Ureter (tissue), 1 donor: ENCODE results near the gene MAGI2. TPM values are rescaled to one million over a fixed set of nuclear protein-coding genes. Genes with fewer than 3 reads are reported as not detected.

Experiments used
- DNase-seq: peaks from one replicate; pipeline ENCODE4 v3.0.0-alpha.2; 2020; ENCODE audit warnings: low spot score
- total RNA-seq: library from RNA; stranded (reverse); gene quantifications from one replicate; pipeline ENCODE4 v1.2.4, GENCODE V29; 2023
- donor health status: DM: yes; HTN: yes; CAD: no.

Gene MAGI2
- total RNA-seq, 1 donor from 2014 or later: 25.3 TPM

GRCh38 chr7:78489476-78490240, 963.8 kb downstream of the MAGI2 start:
- DNase-seq: no peak

GRCh38 chr7:78487464-78487863, 966.0 kb downstream of the MAGI2 start:
- no peak for DNase-seq

DNA sequence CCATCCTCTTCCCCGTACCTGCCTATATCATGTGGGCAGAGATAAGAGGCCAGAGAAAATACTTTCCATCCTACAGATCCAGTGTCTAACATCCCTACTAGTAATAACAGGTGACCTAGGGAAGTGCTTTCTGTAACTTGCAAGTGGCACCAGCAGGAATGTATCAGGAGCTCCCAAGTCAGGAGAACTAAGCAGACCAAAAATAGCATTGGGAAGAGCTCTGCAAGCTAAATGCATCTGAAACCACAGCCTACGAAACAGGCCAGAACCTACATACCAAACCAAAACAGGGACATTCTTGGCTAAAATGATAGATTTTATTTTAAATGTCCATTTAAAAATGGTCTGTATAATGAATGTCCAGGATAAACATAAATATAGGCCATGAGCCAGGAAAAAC, 974.1 kb downstream of the MAGI2 start:
- no peak for DNase-seq

DNA sequence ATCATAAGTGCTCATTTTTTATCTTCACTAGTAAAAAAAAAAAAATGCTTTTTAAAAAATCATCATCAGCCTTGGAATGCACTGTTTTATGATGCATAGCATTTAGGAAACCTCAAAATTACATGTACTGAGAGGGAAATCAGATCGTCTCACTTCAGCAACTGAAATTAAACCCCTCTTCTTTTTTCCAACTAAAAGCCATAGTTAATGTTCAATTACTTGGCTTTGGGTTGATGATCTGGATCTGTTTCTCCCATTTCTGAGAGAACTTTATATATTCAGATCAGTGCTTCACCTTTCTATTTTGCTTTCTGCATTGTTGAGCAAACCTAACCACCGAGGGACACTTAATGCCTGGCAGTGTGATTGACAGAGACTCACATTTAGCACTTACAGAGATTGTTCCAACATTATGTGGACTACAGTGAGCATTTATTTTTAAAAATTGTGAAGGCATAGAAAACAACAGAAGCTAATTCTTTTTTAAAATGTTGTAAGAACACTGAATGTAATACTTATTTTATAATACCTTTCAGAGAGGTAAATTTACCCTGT, 976.5 kb downstream of the MAGI2 start:
- no peak for DNase-seq

DNA sequence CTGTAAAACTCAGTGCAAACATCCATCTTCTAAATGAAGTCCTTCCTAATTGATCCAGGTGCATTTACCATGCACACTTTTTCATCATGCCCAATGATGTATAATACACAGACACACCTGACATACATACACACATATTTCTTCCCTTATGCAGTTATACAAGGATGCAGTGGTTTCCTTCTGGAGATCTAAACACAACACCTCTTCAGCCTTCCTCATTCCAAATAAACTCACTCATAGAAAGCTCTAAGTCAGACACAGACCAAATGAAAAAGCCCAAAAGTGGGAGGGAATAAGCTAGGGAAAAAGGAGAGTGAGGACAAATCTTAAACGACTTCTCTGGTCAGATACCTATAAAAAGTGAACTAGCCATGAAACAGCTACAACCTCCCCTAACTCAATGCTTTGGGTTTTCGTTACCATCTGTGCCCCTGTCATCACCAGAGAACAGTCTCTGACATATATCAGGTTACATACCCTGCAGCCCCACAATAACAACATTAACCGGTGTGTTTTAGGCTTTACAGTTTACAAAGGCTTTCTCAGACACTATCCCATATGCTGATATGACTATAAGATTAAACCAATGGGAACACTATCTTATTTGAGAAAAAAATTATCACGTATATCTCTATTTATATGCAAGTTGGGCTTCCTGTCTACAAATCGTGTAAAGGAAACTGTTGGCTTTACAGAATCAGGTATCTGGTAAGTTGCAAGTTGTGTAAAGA, 979.7 kb downstream of the MAGI2 start:
- DNase-seq: no peak

- DNase-seq: no peak
These were observed 980.4 kb downstream of the MAGI2 start for GRCh38 chr7:78473021-78473420.

DNA sequence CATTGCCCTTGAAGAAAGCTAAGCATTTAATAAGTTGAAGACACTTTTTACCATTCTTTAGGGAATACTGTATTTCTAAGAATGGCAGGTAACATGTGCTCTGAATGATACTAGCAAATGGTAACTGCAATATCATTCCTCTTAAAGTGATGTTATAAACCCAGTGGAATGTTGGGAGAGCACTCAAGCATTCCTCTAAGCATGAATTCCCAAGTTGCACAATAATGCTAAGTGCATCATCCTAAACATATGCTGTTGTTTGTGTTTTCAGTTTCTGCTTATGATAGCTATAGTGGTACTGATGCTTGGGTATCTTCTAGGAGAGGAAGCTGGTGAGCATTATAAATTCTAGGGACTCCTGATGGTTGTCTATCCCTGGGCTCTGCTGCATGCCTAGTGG, 980.9 kb downstream of the MAGI2 start:
- no peak for DNase-seq

DNA sequence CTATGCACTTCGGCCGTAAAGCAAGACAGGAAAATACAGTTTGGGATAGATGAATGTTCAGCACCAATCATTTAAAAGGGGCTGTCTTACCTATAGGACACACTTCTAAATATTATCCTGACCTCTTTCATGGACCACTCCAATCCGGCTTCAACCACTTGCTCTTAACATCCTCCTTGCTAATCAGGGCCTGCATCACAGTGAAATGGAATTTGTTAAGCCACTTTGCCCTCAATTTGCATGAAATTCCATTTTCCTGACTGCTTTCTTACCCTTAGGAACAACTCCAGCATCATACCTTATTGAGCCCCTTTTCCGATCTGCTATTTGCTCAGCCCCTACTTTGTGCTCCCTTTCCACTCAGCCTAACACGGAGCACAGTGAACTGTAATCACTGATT, 987.6 kb downstream of the MAGI2 start:
- DNase-seq: no peak

- no peak for DNase-seq
These were observed 990.4 kb downstream of the MAGI2 start for GRCh38 chr7:78463039-78463438.

- DNase-seq: no peak
These were observed 1002.8 kb downstream of the MAGI2 start for GRCh38 chr7:78450706-78451105.

GRCh38 chr7:78448911-78449310, 1004.6 kb downstream of the MAGI2 start:
- DNase-seq: no peak

GRCh38 chr7:78444267-78444666, 1009.2 kb downstream of the MAGI2 start:
- DNase-seq: no peak

DNA sequence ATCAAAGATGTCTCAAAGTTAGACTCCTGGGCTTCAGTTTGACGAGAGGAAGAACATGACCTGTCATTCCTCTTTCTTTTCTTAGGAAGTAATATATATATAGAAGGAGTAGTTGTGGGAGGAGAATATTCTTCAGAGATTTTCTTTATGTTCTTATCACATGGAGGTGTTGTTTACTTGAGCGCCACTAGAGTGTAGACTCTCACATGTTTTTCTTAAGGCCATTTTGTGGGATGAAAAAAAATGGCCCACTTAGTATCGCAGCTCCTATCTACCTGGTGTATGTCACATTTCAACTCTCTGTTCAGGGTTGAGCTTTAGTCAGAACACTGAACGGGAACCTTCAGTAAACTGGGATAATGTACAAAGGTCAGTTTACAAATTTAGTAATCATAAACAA, 1009.7 kb downstream of the MAGI2 start:
- no peak for DNase-seq

- DNase-seq: no peak
These were observed 1011.7 kb downstream of the MAGI2 start for GRCh38 chr7:78441737-78442136.

DNA sequence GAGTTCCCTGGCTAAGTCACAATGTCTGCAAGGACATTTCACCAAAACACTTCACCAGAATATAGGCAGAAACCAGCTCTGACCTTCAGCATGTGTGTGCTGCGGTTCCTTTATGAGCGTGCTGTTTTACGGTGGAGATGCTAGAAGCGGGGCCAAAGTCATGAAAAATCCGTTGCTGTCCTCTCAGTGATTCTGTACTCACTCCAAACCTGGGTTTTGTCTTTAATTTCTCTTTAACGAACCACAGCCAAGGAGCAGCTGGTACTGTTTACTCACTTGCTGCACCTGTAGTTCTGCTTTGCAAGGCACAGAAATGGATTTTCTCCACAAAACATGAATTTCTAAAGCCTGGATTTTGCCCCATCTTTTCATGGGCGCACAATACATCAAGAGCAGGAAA, 1015.0 kb downstream of the MAGI2 start:
- DNase-seq: no peak

GRCh38 chr7:78437118-78437517, 1016.3 kb downstream of the MAGI2 start:
- no peak for DNase-seq

GRCh38 chr7:78435355-78435754, 1018.1 kb downstream of the MAGI2 start:
- DNase-seq: no peak

GRCh38 chr7:78434281-78434680, 1019.2 kb downstream of the MAGI2 start:
- DNase-seq: no peak

DNA sequence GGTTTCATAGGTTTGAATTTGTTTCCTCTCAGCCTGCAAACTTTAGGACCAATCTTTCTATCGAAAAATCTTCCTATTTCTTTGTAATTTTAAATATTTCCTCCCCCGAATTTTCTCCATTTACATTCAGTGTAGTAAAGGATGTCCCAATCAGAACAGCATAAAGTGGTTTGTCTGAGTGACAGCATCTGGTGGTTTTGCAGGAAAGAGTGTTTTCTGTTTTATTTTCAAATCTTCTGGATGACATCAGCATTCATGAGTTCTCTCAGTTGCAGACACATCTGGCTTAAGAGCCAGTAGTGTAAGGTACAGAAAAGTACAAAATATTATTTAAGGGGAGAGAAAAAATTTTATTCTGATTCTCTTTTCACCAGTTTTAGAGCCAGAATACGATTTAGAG, 1020.0 kb downstream of the MAGI2 start:
- DNase-seq: no peak

- DNase-seq: no peak
These were observed 1023.6 kb downstream of the MAGI2 start for GRCh38 chr7:78429878-78430277.

- DNase-seq: no peak
These were observed 1026.3 kb downstream of the MAGI2 start for GRCh38 chr7:78427209-78427608.

DNA sequence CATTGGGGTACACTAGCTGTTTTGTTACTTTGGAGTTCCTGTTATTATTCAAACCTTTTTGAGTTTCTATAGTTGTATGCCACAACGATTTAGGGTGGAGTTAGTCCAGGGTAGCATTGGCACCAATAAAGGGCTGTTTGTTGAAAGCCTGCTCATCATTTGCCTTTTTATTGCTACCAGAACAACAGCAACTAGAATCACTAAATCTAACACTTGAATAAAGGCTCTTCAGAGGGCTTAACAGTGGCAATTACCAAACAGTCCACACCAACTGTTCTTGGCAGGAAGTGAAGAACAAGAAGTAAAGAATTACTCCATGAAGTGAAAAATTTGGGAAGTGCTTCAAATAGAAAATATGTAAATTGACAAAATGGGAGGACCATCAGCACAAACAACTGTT, 1033.5 kb downstream of the MAGI2 start:
- no peak for DNase-seq

DNA sequence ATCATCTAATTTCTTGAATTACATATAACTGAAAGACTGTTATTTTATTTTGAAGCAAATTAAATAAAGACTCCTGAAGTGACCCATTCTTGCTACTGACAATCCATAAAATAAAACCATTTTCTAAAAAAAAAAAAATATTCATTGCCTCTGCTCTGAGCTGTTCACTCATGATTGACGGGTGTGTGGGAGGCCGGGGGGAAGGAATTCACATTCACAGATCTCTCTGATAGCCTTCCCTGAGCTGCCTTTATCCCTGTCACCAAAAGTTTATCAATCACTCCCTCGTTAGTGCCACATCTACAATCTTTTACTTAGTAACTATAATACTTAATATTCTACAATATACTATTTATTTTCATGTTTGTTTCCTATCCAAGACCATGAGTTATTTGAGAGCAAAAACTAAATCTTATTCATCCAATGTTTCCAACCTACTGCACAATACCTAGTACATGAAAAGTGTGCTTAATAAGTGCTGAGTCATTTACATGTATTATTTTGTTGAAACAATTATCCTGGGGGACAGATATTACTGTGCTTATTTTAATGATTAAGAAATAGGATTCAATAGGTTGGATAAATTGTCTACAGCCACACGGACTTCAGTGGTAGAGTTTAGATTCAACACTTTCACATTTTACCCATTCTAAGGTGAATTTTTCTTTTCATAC, 1036.2 kb downstream of the MAGI2 start:
- no peak for DNase-seq
